CD4-positive, alpha-beta memory T cell (primary cell): ENCODE data around the gene PTMA. TPM values are rescaled to one million over a fixed set of nuclear protein-coding genes. Genes with fewer than 3 reads are reported as not detected.

ENCODE experiments used
- CTCF ChIA-PET: fragments of 350-600 bp; sonication (Branson Sonifier 250); formaldehyde crosslinking; loops from one replicate; lab custom pipeline; 2021; ENCODE audit warnings: inconsistent platforms; ENCODE audit not compliant: partially characterized antibody; lab: Charles Lee
- POLR2A ChIA-PET: fragments of 350-600 bp; sonication (Branson Sonifier 250); formaldehyde crosslinking; loops from one replicate; lab custom pipeline; 2021; ENCODE audit not compliant: partially characterized antibody; lab: Charles Lee
- DNase-seq, 5 donors: peaks; one replicate each; pipeline versions ENCODE4 v3.0.0 to v3.0.0-alpha.2; 2020 to 2022; ENCODE audit warnings: mixed read lengths in 1 of 5
- H3K27ac ChIP-seq: one replicate; pipeline ENCODE4 v1.7.0; 2013; ENCODE audit warnings: low read depth, low read length
- H3K27me3 ChIP-seq: 2 replicates; pipeline ENCODE4 v1.7.0; 2013; ENCODE audit warnings: mild to moderate bottlenecking, low read length, moderate library complexity; ENCODE audit not compliant: insufficient read depth
- H3K36me3 ChIP-seq: 2 replicates; pipeline ENCODE4 v1.7.0; 2013; ENCODE audit warnings: mild to moderate bottlenecking, low read length, moderate library complexity; ENCODE audit not compliant: insufficient read depth
- H3K4me1 ChIP-seq: 2 replicates; pipeline ENCODE4 v1.7.0; 2013; ENCODE audit warnings: mild to moderate bottlenecking, low read length, moderate library complexity; ENCODE audit not compliant: insufficient read depth
- H3K4me3 ChIP-seq, 2 donors: one replicate each; pipeline ENCODE4 v1.7.0; 2013; ENCODE audit warnings: low read length in 2 of 2, mild to moderate bottlenecking in 1 of 2
- H3K9me3 ChIP-seq, 2 donors: one replicate each; pipeline ENCODE4 v1.7.0; 2013; ENCODE audit warnings: low read length in 2 of 2, control low read depth in 1 of 2; ENCODE audit not compliant: control insufficient read depth in 1 of 2
- H3K27ac Mint-ChIP-seq, 7 donors: one replicate each; pipeline ENCODE4 v1.8.0; 2020 to 2021; ENCODE audit warnings: mixed read lengths in 7 of 7, mild to moderate bottlenecking in 6 of 7, inconsistent platforms in 3 of 7, moderate library complexity in 3 of 7
- H3K27me3 Mint-ChIP-seq, 2 donors: one replicate each; pipeline ENCODE4 v1.8.0; 2020 to 2021; ENCODE audit warnings: mixed read lengths in 2 of 2
- H3K36me3 Mint-ChIP-seq, 2 donors: one replicate each; pipeline ENCODE4 v1.8.0; 2020 to 2021; ENCODE audit warnings: mixed read lengths in 2 of 2, inconsistent platforms in 1 of 2, mild to moderate bottlenecking in 1 of 2
- H3K4me1 Mint-ChIP-seq, 4 donors: one replicate each; pipeline ENCODE4 v1.8.0; 2020 to 2021; ENCODE audit warnings: mixed read lengths in 4 of 4, mild to moderate bottlenecking in 1 of 4
- H3K4me3 Mint-ChIP-seq, 8 donors: one replicate each; pipeline ENCODE4 v1.8.0; 2020 to 2021; ENCODE audit warnings: mixed read lengths in 8 of 8, mild to moderate bottlenecking in 7 of 8, moderate library complexity in 6 of 8, inconsistent platforms in 3 of 8
- H3K9me3 Mint-ChIP-seq, 8 donors: one replicate each; pipeline ENCODE4 v1.8.0; 2020 to 2021; ENCODE audit warnings: mixed read lengths in 8 of 8, mild to moderate bottlenecking in 5 of 8, inconsistent platforms in 3 of 8, moderate library complexity in 1 of 8
- intact Hi-C: fragments of 100-400 bp; cut with micrococcal nuclease; formaldehyde crosslinking; loops from one replicate; pipeline ENCODE4 v1.15.1; 2023
- polyA plus RNA-seq, 2 donors: library from polyadenylated mRNA; unstranded; fragments of 300-500 nt; fragmentation: Illumina TruSeq; gene quantifications; one replicate each; pipeline ENCODE4 v1.2.3, GENCODE V29; 2021
- total RNA-seq, 2 experiments: library from RNA; stranded (reverse); gene quantifications; one replicate each; pipeline ENCODE4 v1.2.3, GENCODE V29; 2021

The PTMA gene
- total and polyA plus RNA-seq, 4 experiments from 2014 or later, result 974 to 1,836 (median 1,208) TPM

- Histone ChIP-seq H3K9me3 (no peaks in the 10 kb centered on the region), H3K4me1 (peaks cover 34% of the 10 kb centered on the region), H3K36me3 (peaks cover 12% of the 10 kb centered on the region), H3K27me3 (no peaks in the 10 kb centered on the region), H3K27ac (peak overlapping the region; percentile 100), H3K4me3 (peak overlapping the region; percentile 82 to 96)
- DNase-seq, result peak in 1 of 5 donors; percentile 67
- ChIA-PET CTCF (interaction anchor here (1.0 to 9.9 kb wide), 12 partner anchors 11 to 95 kb away, joined by 3 to 109 read pairs (median 6); no protein-coding TSS in a partner anchor), POLR2A (interaction anchor here (1.0 to 11.2 kb wide), 18 partner anchors 10 to 243 kb away, joined by 3 to 265 read pairs (median 8); partner anchors contain the start of gene NCL)
- H3K27me3 Mint-ChIP-seq, result peaks cover 0 to 6% of the 10 kb centered on the region in 2 donors
- intact Hi-C loops, result loop anchor here (1.0 kb wide), 3 partner anchors 45 to 193 kb away; partner anchors contain the start of gene PDE6D
- peaks cover 0 to 20% (median 0%) of the 10 kb centered on the region in 8 donors for H3K9me3 Mint-ChIP-seq
- H3K36me3 Mint-ChIP-seq, result peaks cover 18 to 41% of the 10 kb centered on the region in 2 donors
- H3K4me3 Mint-ChIP-seq, result peak overlapping the region; percentile 95 to 98 (median 97)
- peaks cover 16 to 60% (median 23%) of the 10 kb centered on the region in 4 donors for H3K4me1 Mint-ChIP-seq
- peak overlapping the region; percentile 100 for H3K27ac Mint-ChIP-seq
Measured at GRCh38 chr2:231707625-231707926, 749 bp upstream of the PTMA start.

GRCh38 chr2:231708773-231709635 lies 679 bp downstream of the PTMA start:
- H3K9me3 Mint-ChIP-seq, result peaks cover 0 to 20% (median 0%) of the 10 kb centered on the region in 8 donors
- POLR2A ChIA-PET, result interaction anchor here (0.9 to 11.2 kb wide), 23 partner anchors 8 to 1374 kb away, joined by 3 to 265 read pairs (median 6); partner anchors contain the start of genes NCL and PDE6D
- peaks cover 0 to 6% of the 10 kb centered on the region in 2 donors for H3K27me3 Mint-ChIP-seq
- Histone ChIP-seq H3K4me3 (peak overlapping the region; percentile 78 to 99), H3K9me3 (no peaks in the 10 kb centered on the region), H3K27me3 (no peaks in the 10 kb centered on the region), H3K27ac (peak overlapping the region; percentile 98), H3K36me3 (peaks cover 12% of the 10 kb centered on the region), H3K4me1 (peaks cover 44% of the 10 kb centered on the region)
- DNase-seq, result peak; percentile 65 to 75 (median 68)
- H3K36me3 Mint-ChIP-seq, result peaks cover 25 to 52% of the 10 kb centered on the region in 2 donors
- peaks cover 23 to 67% (median 32%) of the 10 kb centered on the region in 4 donors for H3K4me1 Mint-ChIP-seq
- H3K4me3 Mint-ChIP-seq, result peak overlapping the region; percentile 83 to 100 (median 100)
- CTCF ChIA-PET, result interaction anchor here (0.5 to 9.9 kb wide), 4 partner anchors 34 to 96 kb away, joined by 3 to 109 read pairs (median 6); no protein-coding TSS in a partner anchor
- intact Hi-C loops, result loop anchor here (1.0 kb wide), 1 partner anchor 245 kb away; the partner anchor contains the start of gene NCL
- peak overlapping the region; percentile 89 to 100 (median 100) for H3K27ac Mint-ChIP-seq

- H3K36me3 Mint-ChIP-seq, result peaks cover 25 to 54% of the 10 kb centered on the region in 2 donors
- H3K4me3 Mint-ChIP-seq, result peak overlapping the region; percentile 89 to 99 (median 90)
- peaks cover 49% of the 10 kb centered on the region for H3K4me1 ChIP-seq
- DNase-seq, result peak in 4 of 5 donors; percentile 51 to 60 (median 55)
- ChIA-PET POLR2A (interaction anchor here (0.7 to 11.2 kb wide), 14 partner anchors 9 to 245 kb away, joined by 3 to 265 read pairs (median 10); partner anchors contain the start of gene NCL), CTCF (interaction anchor here (0.5 to 2.2 kb wide), 4 partner anchors 34 to 99 kb away, joined by 3 to 8 read pairs (median 3); no protein-coding TSS in a partner anchor)
- intact Hi-C loops, result no loop called here
- peaks cover 0 to 6% of the 10 kb centered on the region in 2 donors for H3K27me3 Mint-ChIP-seq
- H3K27me3 ChIP-seq, result no peaks in the 10 kb centered on the region
- peak overlapping the region; percentile 98 for H3K27ac ChIP-seq
- peaks cover 0 to 20% (median 0%) of the 10 kb centered on the region in 8 donors for H3K9me3 Mint-ChIP-seq
- H3K36me3 ChIP-seq, result peaks cover 12% of the 10 kb centered on the region
- peak overlapping the region; percentile 78 to 99 for H3K4me3 ChIP-seq
- peaks cover 24 to 70% (median 35%) of the 10 kb centered on the region in 4 donors for H3K4me1 Mint-ChIP-seq
- no peaks in the 10 kb centered on the region for H3K9me3 ChIP-seq
- H3K27ac Mint-ChIP-seq, result peak overlapping the region; percentile 93 to 100 (median 97)
Measured at GRCh38 chr2:231709636-231709980, 1.3 kb downstream of the PTMA start.

GRCh38 chr2:231709981-231710798 lies 1.9 kb downstream of the PTMA start:
- H3K27me3 Mint-ChIP-seq, result peaks cover 0 to 6% of the 10 kb centered on the region in 2 donors
- H3K4me1 Mint-ChIP-seq, result peaks cover 26 to 73% (median 37%) of the 10 kb centered on the region in 4 donors
- Histone ChIP-seq H3K27me3 (no peaks in the 10 kb centered on the region), H3K27ac (peak overlapping the region; percentile 98), H3K36me3 (peaks cover 12% of the 10 kb centered on the region), H3K9me3 (no peaks in the 10 kb centered on the region), H3K4me1 (peaks cover 53% of the 10 kb centered on the region), H3K4me3 (peak overlapping the region; percentile 78 to 99)
- peaks cover 25 to 56% of the 10 kb centered on the region in 2 donors for H3K36me3 Mint-ChIP-seq
- H3K27ac Mint-ChIP-seq, result peak overlapping the region; percentile 93 to 100 (median 97)
- peaks cover 0 to 20% (median 0%) of the 10 kb centered on the region in 8 donors for H3K9me3 Mint-ChIP-seq
- peak overlapping the region; percentile 89 to 99 (median 90) for H3K4me3 Mint-ChIP-seq
- DNase-seq, result peak; percentile 80 to 93 (median 88)
- POLR2A ChIA-PET, result interaction anchor here (0.7 to 11.2 kb wide), 14 partner anchors 9 to 246 kb away, joined by 3 to 265 read pairs (median 10); partner anchors contain the start of gene NCL
- intact Hi-C loops, result no loop called here
- CTCF ChIA-PET, result interaction anchor here (0.7 to 2.2 kb wide), 3 partner anchors 35 to 100 kb away, joined by 3 to 8 read pairs (median 3); no protein-coding TSS in a partner anchor

- H3K27ac Mint-ChIP-seq, result peak overlapping the region; percentile 90 to 100 (median 97)
- peaks cover 26 to 71% (median 36%) of the 10 kb centered on the region in 4 donors for H3K4me1 Mint-ChIP-seq
- Histone ChIP-seq H3K27me3 (no peaks in the 10 kb centered on the region), H3K9me3 (no peaks in the 10 kb centered on the region), H3K27ac (peak overlapping the region; percentile 98), H3K4me1 (peaks cover 47% of the 10 kb centered on the region), H3K4me3 (peak overlapping the region; percentile 50 to 99), H3K36me3 (peaks cover 12% of the 10 kb centered on the region)
- peak overlapping the region; percentile 74 to 99 (median 90) for H3K4me3 Mint-ChIP-seq
- peak in 4 of 5 donors; percentile 26 to 39 (median 27) for DNase-seq
- intact Hi-C loops, result no loop called here
- peaks cover 0 to 21% (median 0%) of the 10 kb centered on the region in 8 donors for H3K9me3 Mint-ChIP-seq
- ChIA-PET CTCF (interaction anchor here (5.4 to 11.7 kb wide), 4 partner anchors 14 to 100 kb away, joined by 65 to 742 read pairs (median 120); no protein-coding TSS in a partner anchor), POLR2A (interaction anchor here (1.8 to 7.2 kb wide), 6 partner anchors 7 to 247 kb away, joined by 5 to 136 read pairs (median 64); partner anchors contain the start of gene NCL)
- H3K27me3 Mint-ChIP-seq, result peaks cover 0 to 6% of the 10 kb centered on the region in 2 donors
- H3K36me3 Mint-ChIP-seq, result peaks cover 25 to 56% of the 10 kb centered on the region in 2 donors
Measured at GRCh38 chr2:231710799-231711676, 2.7 kb downstream of the PTMA start.
